ENCODE results near the gene LRRC46.

The LRRC46 gene

DNA sequence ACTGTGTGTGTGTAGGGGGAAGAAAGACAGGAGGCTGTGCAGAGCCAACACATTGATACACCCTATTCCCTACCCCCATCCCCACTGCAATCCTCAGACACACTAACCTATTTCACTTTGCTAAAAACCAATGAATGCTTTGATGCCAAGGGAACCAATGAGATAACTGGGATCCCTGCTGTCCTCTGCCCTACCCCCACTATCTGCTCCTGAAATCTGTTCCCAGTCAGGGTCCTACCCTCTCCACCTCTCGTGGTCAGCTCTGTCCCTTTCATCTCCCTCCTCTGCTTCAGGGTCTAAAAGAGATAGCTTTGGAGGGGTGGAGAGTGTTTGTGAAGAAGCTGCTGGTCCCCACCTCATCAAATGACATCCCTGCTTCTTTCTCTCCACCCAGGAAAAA lies 38.6 kb downstream of the LRRC46 start:
- DNase-seq (ENCODE audit: low read depth) = no peak
- no peak overlapping the region for H3K4me3 ChIP-seq (replicated peaks; ENCODE audit: low read depth, low read length)
- TF ChIP-seq, protein P1, sequence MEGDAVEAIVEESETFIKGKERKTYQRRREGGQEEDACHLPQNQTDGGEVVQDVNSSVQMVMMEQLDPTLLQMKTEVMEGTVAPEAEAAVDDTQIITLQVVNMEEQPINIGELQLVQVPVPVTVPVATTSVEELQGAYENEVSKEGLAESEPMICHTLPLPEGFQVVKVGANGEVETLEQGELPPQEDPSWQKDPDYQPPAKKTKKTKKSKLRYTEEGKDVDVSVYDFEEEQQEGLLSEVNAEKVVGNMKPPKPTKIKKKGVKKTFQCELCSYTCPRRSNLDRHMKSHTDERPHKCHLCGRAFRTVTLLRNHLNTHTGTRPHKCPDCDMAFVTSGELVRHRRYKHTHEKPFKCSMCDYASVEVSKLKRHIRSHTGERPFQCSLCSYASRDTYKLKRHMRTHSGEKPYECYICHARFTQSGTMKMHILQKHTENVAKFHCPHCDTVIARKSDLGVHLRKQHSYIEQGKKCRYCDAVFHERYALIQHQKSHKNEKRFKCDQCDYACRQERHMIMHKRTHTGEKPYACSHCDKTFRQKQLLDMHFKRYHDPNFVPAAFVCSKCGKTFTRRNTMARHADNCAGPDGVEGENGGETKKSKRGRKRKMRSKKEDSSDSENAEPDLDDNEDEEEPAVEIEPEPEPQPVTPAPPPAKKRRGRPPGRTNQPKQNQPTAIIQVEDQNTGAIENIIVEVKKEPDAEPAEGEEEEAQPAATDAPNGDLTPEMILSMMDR (IDR thresholded peaks at IDR 0.05; ENCODE audit: low read length, missing control alignments) = no peak

DNA sequence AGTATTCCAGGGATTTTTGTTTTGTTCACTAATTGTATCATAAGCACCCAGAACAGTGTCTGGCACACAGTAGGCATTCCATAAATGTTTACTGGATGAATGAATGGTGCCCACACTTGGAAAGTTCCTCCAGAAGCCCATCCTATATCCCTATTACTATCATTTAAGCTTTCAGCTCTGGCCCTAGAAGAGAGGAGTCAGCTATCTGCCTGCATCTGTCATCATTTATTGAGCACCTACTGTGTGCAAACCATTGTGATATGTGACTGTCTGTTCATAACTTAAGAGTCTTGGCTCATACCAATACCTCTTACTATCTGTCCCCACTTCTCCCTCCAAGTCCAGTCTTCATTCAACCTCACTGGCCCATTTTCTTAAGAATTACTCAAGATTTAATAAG lies 39.6 kb downstream of the LRRC46 start:
- DNase-seq (ENCODE audit: low read depth) = no peak
- H3K4me3 ChIP-seq (replicated peaks; ENCODE audit: low read depth, low read length) = no peak overlapping the region

DNA sequence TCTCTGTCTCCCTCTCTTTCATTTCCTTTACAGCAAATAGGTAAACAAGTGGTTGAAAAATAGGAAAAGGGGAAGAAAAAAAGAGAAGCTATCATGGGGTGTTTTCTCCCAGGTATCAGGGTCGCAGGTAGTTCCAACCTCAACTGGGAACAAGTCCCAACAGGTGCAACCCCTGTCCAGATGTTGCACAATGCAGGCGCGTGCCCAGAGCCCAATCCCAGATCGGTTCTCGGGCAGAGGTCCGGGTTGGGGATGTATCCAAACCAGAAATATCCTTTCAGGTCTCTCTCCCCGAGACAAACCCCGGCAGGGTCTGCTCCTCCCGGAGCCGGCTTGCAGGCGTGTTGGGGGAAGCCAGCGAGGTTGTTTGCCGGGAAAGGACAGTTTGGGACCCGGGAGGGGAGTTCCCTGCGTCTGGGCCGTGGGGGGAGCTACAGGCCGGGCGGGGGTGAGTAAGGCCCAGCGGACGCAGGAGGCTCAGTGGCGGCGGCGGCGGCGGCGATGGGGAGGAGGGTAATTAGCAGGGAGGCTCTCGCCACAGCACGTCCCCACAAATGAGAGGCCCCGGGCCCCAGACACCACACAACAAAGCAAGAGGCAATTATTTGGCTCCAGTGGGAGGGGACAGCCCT lies 40.7 kb downstream of the LRRC46 start:
- H3K4me3 ChIP-seq (replicated peaks; ENCODE audit: low read depth, low read length) = no peak overlapping the region
- TF ChIP-seq, protein P1 (IDR thresholded peaks at IDR 0.05; ENCODE audit: low read length, missing control alignments) = no peak

More for the DNA sequence above, 39.6 kb downstream of the LRRC46 start:
- TF ChIP-seq, protein P1 (IDR thresholded peaks at IDR 0.05; ENCODE audit: low read length, missing control alignments) = no peak

DNA sequence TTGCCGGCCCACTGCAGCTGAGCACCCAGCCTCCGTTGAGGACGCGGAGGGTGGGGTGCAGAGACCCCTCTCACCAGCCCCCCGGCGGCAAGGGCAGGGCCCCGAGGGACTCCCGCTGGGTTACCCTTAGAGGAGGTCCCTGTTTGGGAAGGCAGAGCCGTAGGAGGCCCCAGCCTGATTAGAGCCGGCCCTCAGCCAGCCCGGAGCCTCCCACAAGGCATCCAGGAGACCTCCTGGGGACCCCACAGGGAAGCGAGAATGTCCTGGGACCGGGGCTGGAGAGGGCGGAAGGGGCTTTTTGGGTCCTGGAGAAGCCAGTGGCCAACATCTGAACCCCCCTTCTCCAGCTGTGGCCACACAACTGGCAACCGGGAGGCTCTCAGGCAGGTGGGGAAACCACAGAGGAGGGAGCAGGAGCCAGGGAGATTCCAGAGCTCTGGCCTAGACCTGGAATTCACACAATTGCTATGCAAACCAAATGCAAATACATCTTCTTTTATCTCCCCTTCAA lies 41.2 kb downstream of the LRRC46 start:
- TF ChIP-seq, protein P1 (IDR thresholded peaks at IDR 0.05; ENCODE audit: low read length, missing control alignments) = no peak
- H3K4me3 ChIP-seq (replicated peaks; ENCODE audit: low read depth, low read length) = no peak overlapping the region
- DNase-seq (ENCODE audit: low read depth) = no peak

More for the DNA sequence above, 40.7 kb downstream of the LRRC46 start:
- no peak for DNase-seq (ENCODE audit: low read depth)

DNA sequence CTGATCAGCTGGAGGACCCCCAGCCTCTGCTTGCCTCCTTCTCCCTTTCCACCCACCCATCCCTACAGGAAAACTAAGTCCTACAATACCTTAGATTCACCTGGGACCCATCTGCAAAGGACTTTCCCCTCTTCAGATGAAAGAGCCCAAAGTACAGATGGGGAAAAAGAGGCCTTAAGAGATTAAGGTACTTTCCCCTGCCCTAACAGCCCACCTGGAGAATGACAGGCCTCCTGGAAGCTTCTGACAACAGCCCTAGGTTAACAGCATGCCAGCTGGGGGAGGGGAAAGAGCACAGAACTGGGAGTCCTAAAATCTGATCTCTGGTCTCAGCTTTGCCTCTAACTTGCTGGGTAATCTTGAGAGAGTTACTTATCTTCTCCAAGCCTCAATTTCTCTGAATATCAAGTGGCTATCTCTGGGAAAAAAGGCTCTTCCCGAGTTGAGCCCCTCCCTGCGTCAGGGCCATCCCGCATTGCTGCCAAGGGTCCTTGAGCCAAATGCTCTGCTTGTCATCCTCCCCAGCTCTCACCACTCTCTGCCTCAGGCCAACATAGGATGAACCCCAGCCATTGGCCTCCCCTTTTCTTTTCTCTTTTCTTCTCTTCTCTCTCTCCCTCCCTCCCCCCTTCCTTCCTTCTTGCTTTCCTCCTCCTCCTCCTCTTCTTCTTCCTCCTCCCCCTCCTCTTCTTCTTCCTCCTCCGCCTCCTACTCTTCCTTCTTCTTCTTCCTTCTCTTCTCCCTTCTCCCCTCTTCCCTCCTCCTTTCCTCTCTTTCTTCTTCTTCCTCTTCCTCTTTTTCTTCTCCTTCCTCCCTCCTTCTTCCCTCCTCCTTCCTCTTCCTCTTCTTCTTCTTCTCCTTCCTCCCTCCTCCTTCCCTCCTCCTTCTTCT lies 42.0 kb downstream of the LRRC46 start:
- TF ChIP-seq, protein P1 (IDR thresholded peaks at IDR 0.05; ENCODE audit: low read length, missing control alignments) = no peak

DNA sequence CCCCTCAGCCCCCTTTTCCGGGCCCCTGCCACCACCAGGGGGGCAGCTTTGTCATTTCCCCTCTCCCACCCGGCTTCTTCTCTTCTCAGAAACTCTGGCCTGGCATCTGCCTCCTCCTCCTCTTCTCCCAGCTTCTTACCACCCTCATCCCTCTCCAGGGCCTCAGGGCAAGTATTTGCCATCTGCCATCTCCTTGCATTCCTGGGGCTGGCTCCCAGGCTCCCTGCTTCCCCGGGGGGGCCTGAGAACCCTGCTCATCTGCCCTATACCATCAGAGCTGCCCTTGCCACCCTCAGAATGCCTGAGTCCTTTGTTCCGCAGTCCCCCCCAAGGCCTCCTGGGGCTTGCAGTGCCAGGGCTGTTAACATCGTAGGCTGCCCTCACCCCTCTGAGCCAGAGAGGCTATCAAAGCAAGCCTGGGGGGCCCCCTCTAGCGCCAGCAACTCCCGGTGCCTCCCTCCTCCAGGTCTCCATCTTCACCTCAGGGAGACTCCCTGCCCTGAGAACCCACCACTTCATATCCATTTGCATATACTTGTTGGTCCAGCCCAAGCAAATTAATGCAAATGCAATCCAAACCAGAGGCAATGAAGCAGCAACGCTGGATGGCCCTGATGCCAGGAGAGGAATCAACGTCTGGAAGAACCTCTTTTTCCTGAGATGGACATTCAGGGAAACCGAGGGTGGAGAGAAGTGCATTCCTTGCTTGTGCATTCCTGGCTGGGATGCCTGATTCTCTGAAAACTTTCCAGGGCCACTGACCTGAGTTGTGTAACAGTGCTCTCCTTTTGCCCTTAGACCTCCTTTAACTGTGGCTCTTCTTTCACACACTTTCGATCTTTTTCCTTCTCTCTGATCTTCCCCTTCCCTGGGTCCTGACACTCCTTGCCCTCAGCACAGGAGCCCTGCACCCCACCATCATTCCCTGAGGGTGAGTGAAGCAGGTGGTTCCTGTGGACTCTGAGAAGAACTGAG lies 43.8 kb downstream of the LRRC46 start:
- DNase-seq (ENCODE audit: low read depth) = no peak
- no peak overlapping the region for H3K4me3 ChIP-seq (replicated peaks; ENCODE audit: low read depth, low read length)
- TF ChIP-seq, protein P1 (IDR thresholded peaks at IDR 0.05; ENCODE audit: low read length, missing control alignments) = no peak

More for the DNA sequence above, 42.0 kb downstream of the LRRC46 start:
- no peak overlapping the region for H3K4me3 ChIP-seq (replicated peaks; ENCODE audit: low read depth, low read length)
- DNase-seq (ENCODE audit: low read depth) = no peak
